HEK293 (cell line): ENCODE data around the gene TTR.

Source experiments
- CTCF ChIA-PET: fragments of 350-600 bp; formaldehyde crosslinking; extraction: SDS; loops from one replicate; lab custom pipeline; 2021; ENCODE audit warnings: antibody characterized with exemption; lab: Yijun Ruan, JAX
- POLR2A ChIA-PET: fragments of 300-600 bp; formaldehyde crosslinking; extraction: SDS; loops from one replicate; lab custom pipeline; 2020; ENCODE audit warnings: antibody characterized with exemption, inconsistent platforms; lab: Yijun Ruan, JAX
- H3K27ac ChIP-seq: fragments of 200-500 bp; sonication (Bioruptor generic); 2 replicates; pipeline ENCODE4 v1.5.1; 2014; ENCODE audit warnings: low read depth, low read length, control low read depth, inconsistent platforms; ENCODE audit errors: extremely low read depth
- H3K36me3 ChIP-seq, 2 experiments: fragments of 200-500 bp in 1 of 2; sonication (Bioruptor generic) in 1 of 2; 1 replicate in 1 of 2; 2 replicates in 1 of 2; pipeline ENCODE4 v1.5.1; 2014 to 2017; ENCODE audit warnings: inconsistent platforms in 2 of 2, low read length in 2 of 2; ENCODE audit not compliant: control insufficient read depth in 2 of 2, insufficient read depth in 1 of 2
- H3K4me1 ChIP-seq: fragments of 200-500 bp; sonication (Bioruptor generic); 2 replicates; pipeline ENCODE4 v1.5.1; 2014; ENCODE audit warnings: mild to moderate bottlenecking, low read length, inconsistent platforms; ENCODE audit not compliant: control insufficient read depth, insufficient read depth
- H3K4me3 ChIP-seq: 2 replicates; pipeline ENCODE4 v1.5.1; 2011; ENCODE audit warnings: low read depth, mild to moderate bottlenecking, control low read depth, low read length, moderate library complexity
- H3K9me3 ChIP-seq: fragments of 200-500 bp; sonication (Bioruptor generic); 2 replicates; pipeline ENCODE4 v1.5.1; 2014; ENCODE audit warnings: low read depth, low read length, inconsistent platforms; ENCODE audit not compliant: control insufficient read depth, insufficient read depth
- EGR2 ChIP-seq: fragments of 450-650 bp; formaldehyde crosslinking; IDR thresholded peaks from 2 replicates; pipeline ENCODE4 v1.5.1; 2016; ENCODE audit warnings: low read depth, missing biosample characterization, missing genetic modification characterization
- GLI4 ChIP-seq: fragments of 450-650 bp; formaldehyde crosslinking; IDR thresholded peaks from 2 replicates; pipeline ENCODE4 v1.5.1; 2016; ENCODE audit warnings: missing biosample characterization, missing genetic modification characterization
- REPIN1 ChIP-seq: fragments of 450-650 bp; formaldehyde crosslinking; IDR thresholded peaks from 2 replicates; pipeline ENCODE4 v1.5.1; 2017; ENCODE audit warnings: missing biosample characterization, missing genetic modification characterization, low read depth
- ZBTB48 ChIP-seq: fragments of 450-650 bp; formaldehyde crosslinking; IDR thresholded peaks from 2 replicates; pipeline ENCODE4 v1.5.1; 2016; ENCODE audit warnings: missing biosample characterization, missing genetic modification characterization
- ZNF274 ChIP-seq, 2 experiments: fragments of 200-500 bp in 1 of 2; fragments of 450-650 bp in 1 of 2; sonication (Bioruptor generic) in 1 of 2; formaldehyde crosslinking in 1 of 2; IDR thresholded peaks; 2 replicates each; pipeline versions ENCODE4 v1.5.1 to v1.6.1; 2014 to 2016; ENCODE audit warnings: borderline replicate concordance in 1 of 2, inconsistent platforms in 1 of 2, low read length in 1 of 2, missing biosample characterization in 1 of 2, missing genetic modification characterization in 1 of 2
- ZNF473 ChIP-seq: fragments of 450-650 bp; formaldehyde crosslinking; IDR thresholded peaks from 2 replicates; pipeline ENCODE4 v1.5.1; 2017; ENCODE audit warnings: missing biosample characterization, missing genetic modification characterization
- ZNF530 ChIP-seq: fragments of 450-650 bp; formaldehyde crosslinking; IDR thresholded peaks from 2 replicates; pipeline ENCODE4 v1.5.1; 2016; ENCODE audit warnings: low read depth, missing biosample characterization, missing genetic modification characterization
- ZNF623 ChIP-seq: fragments of 450-650 bp; formaldehyde crosslinking; IDR thresholded peaks from 2 replicates; pipeline ENCODE4 v1.5.1; 2016; ENCODE audit warnings: missing biosample characterization, missing genetic modification characterization
- ZNF654 ChIP-seq: fragments of 450-650 bp; formaldehyde crosslinking; IDR thresholded peaks from 2 replicates; pipeline ENCODE4 v1.5.1; 2016; ENCODE audit warnings: low read depth, missing biosample characterization, missing genetic modification characterization
- ZNF76 ChIP-seq: fragments of 450-650 bp; formaldehyde crosslinking; IDR thresholded peaks from 2 replicates; pipeline ENCODE4; 2016; ENCODE audit warnings: low read depth, missing biosample characterization, missing genetic modification characterization, borderline replicate concordance
- ZNF792 ChIP-seq: fragments of 450-650 bp; formaldehyde crosslinking; IDR thresholded peaks from 2 replicates; pipeline ENCODE4 v1.5.1; 2016; ENCODE audit warnings: missing biosample characterization, missing genetic modification characterization
- ZSCAN16 ChIP-seq: fragments of 450-650 bp; formaldehyde crosslinking; IDR thresholded peaks from 2 replicates; pipeline ENCODE4 v1.5.1; 2016; ENCODE audit warnings: missing biosample characterization, missing genetic modification characterization
- TF ChIP-seq, protein P1 (sequence below): fragments of 450-650 bp; formaldehyde crosslinking; IDR thresholded peaks from 2 replicates; pipeline ENCODE4 v1.5.1; 2016; ENCODE audit warnings: missing biosample characterization, missing genetic modification characterization
- TF ChIP-seq, protein P2 (sequence below): fragments of 450-650 bp; formaldehyde crosslinking; IDR thresholded peaks from 2 replicates; pipeline ENCODE4 v1.5.1; 2016; ENCODE audit warnings: missing biosample characterization, missing genetic modification characterization
- TF ChIP-seq, protein P3 (sequence below): sonication (generic); formaldehyde crosslinking; IDR thresholded peaks from 2 replicates; pipeline ENCODE4 v1.8.1; 2022; ENCODE audit warnings: mild to moderate bottlenecking, moderate library complexity, missing genetic modification reagents
- TF ChIP-seq, protein P4 (sequence below): fragments of 450-650 bp; formaldehyde crosslinking; conservative IDR thresholded peaks from 2 replicates; pipeline ENCODE4 v1.5.1; 2016; ENCODE audit warnings: low read depth, missing biosample characterization, missing genetic modification characterization

The TTR gene

DNA sequence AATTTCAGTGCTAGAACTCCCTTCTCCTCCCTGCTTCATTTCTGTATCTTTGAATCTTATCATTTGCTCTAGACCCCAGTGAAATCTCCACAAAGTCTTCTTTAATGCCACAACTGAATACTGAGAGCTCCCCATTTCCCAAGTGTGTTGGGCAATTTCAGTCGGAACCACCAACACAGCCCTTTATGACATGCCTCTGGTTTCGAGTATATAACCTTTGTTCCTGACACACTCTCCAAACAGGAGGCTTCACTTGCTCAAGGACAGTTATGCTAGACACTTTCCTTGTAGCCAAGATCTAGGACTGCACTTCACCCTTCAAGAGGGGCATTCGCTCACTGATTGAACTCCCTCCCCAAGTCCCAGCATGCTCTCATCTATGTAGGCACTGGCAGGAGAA is 18.6 kb upstream of the TTR start:
- Histone ChIP-seq H3K4me3 (no peak overlapping the region), H3K9me3 (no peaks in the 10 kb centered on the region), H3K27ac (no peak overlapping the region), H3K36me3 (no peaks in the 10 kb centered on the region), H3K4me1 (no peaks in the 10 kb centered on the region)
- ChIA-PET POLR2A (no interaction called here), CTCF (interaction anchor here (1.0 to 2.6 kb wide), 2 partner anchors 10 to 149 kb away, joined by 6 to 9 read pairs; no protein-coding TSS in a partner anchor)
- TF ChIP-seq, protein P1, sequence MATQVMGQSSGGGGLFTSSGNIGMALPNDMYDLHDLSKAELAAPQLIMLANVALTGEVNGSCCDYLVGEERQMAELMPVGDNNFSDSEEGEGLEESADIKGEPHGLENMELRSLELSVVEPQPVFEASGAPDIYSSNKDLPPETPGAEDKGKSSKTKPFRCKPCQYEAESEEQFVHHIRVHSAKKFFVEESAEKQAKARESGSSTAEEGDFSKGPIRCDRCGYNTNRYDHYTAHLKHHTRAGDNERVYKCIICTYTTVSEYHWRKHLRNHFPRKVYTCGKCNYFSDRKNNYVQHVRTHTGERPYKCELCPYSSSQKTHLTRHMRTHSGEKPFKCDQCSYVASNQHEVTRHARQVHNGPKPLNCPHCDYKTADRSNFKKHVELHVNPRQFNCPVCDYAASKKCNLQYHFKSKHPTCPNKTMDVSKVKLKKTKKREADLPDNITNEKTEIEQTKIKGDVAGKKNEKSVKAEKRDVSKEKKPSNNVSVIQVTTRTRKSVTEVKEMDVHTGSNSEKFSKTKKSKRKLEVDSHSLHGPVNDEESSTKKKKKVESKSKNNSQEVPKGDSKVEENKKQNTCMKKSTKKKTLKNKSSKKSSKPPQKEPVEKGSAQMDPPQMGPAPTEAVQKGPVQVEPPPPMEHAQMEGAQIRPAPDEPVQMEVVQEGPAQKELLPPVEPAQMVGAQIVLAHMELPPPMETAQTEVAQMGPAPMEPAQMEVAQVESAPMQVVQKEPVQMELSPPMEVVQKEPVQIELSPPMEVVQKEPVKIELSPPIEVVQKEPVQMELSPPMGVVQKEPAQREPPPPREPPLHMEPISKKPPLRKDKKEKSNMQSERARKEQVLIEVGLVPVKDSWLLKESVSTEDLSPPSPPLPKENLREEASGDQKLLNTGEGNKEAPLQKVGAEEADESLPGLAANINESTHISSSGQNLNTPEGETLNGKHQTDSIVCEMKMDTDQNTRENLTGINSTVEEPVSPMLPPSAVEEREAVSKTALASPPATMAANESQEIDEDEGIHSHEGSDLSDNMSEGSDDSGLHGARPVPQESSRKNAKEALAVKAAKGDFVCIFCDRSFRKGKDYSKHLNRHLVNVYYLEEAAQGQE (tag by site-specific recombination): no peak
- no peak for TF ChIP-seq ZNF792 (tag by site-specific recombination)
- no peak for TF ChIP-seq ZSCAN16 (tag by site-specific recombination)
- TF ChIP-seq ZBTB48: no peak
- TF ChIP-seq ZNF623 (tag by site-specific recombination): no peak
- TF ChIP-seq ZNF76 (tag by site-specific recombination): no peak
- no peak for TF ChIP-seq ZNF654
- no peak for TF ChIP-seq ZNF274 (IDR thresholded peaks at IDR 0.05; ENCODE audit: low read length)
- TF ChIP-seq ZNF274 (tag by site-specific recombination; IDR thresholded peaks at IDR 0.05; ENCODE audit: borderline replicate concordance): no peak
- no peak for TF ChIP-seq ZNF473 (tag by site-specific recombination)
- TF ChIP-seq, protein P2, sequence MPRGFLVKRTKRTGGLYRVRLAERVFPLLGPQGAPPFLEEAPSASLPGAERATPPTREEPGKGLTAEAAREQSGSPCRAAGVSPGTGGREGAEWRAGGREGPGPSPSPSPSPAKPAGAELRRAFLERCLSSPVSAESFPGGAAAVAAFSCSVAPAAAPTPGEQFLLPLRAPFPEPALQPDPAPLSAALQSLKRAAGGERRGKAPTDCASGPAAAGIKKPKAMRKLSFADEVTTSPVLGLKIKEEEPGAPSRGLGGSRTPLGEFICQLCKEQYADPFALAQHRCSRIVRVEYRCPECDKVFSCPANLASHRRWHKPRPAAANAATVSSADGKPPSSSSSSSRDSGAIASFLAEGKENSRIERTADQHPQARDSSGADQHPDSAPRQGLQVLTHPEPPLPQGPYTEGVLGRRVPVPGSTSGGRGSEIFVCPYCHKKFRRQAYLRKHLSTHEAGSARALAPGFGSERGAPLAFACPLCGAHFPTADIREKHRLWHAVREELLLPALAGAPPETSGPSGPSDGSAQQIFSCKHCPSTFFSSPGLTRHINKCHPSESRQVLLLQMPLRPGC (tag by site-specific recombination): no peak
- TF ChIP-seq GLI4 (tag by site-specific recombination): no peak
- TF ChIP-seq EGR2: no peak
- TF ChIP-seq, protein P3, sequence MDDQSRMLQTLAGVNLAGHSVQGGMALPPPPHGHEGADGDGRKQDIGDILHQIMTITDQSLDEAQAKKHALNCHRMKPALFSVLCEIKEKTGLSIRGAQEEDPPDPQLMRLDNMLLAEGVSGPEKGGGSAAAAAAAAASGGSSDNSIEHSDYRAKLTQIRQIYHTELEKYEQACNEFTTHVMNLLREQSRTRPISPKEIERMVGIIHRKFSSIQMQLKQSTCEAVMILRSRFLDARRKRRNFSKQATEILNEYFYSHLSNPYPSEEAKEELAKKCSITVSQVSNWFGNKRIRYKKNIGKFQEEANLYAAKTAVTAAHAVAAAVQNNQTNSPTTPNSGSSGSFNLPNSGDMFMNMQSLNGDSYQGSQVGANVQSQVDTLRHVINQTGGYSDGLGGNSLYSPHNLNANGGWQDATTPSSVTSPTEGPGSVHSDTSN (CRISPR knock-in tag): no peak
- no peak for TF ChIP-seq REPIN1 (tag by site-specific recombination)
- TF ChIP-seq, protein P4, sequence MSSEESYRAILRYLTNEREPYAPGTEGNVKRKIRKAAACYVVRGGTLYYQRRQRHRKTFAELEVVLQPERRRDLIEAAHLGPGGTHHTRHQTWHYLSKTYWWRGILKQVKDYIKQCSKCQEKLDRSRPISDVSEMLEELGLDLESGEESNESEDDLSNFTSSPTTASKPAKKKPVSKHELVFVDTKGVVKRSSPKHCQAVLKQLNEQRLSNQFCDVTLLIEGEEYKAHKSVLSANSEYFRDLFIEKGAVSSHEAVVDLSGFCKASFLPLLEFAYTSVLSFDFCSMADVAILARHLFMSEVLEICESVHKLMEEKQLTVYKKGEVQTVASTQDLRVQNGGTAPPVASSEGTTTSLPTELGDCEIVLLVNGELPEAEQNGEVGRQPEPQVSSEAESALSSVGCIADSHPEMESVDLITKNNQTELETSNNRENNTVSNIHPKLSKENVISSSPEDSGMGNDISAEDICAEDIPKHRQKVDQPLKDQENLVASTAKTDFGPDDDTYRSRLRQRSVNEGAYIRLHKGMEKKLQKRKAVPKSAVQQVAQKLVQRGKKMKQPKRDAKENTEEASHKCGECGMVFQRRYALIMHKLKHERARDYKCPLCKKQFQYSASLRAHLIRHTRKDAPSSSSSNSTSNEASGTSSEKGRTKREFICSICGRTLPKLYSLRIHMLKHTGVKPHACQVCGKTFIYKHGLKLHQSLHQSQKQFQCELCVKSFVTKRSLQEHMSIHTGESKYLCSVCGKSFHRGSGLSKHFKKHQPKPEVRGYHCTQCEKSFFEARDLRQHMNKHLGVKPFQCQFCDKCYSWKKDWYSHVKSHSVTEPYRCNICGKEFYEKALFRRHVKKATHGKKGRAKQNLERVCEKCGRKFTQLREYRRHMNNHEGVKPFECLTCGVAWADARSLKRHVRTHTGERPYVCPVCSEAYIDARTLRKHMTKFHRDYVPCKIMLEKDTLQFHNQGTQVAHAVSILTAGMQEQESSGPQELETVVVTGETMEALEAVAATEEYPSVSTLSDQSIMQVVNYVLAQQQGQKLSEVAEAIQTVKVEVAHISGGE (tag by site-specific recombination): no peak
- TF ChIP-seq ZNF530 (tag by site-specific recombination): no peak
